Measurements from ENCODE around the gene ABCA13. TPM values are rescaled to one million over a fixed set of nuclear protein-coding genes. Genes with fewer than 3 reads are reported as not detected.
A peak's percentile ranks its signal among the peaks of the same experiment; 100 is the strongest.

Gene ABCA13
- total RNA-seq, 1 experiment from 2014 or later: 0.76 TPM

DNA sequence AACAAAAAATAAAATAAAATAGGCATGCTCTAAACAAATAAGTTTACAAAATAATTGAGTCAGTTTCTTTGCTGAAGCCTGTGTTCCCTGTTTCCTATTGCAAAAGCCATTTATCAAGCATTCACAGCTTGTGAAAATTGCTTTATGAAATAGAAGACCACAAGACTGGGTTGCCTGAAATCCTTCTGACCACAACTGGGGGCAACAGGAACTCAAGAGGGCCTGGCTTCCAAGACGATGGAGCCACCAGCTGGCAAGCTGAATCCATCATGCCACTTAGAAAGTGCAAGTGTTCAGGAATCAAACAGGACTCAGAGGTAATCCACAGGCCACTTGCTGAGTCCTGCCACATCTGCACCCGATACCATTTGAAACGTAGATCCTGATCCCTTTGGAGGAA, 752 bp upstream of the ABCA13 start:
- POLR2A ChIA-PET (ENCODE audit: unreplicated experiment): no interaction called here
- intact Hi-C loops (cut with micrococcal nuclease; ENCODE audit: unreplicated experiment): no loop called here
- BruUV-seq (replicated peaks): no TSS peak
- no peak for DNase-seq
- 0 out of 2 replicates have a peak, but pooled peaks cover 8% of the 10 kb centered on the region for H3K4me1 ChIP-seq (replicated peaks; ENCODE audit: insufficient read depth)
- CTCF ChIA-PET: no interaction called here
- H3K4me2 ChIP-seq: no peak overlapping the region
- H2AFZ ChIP-seq: no peak overlapping the region
- no peak overlapping the region for H3K4me3 ChIP-seq
- H3K36me3 ChIP-seq (ENCODE audit: low read depth): no peaks in the 10 kb centered on the region
- H3K27ac ChIP-seq: no peak overlapping the region
- no peaks in the 10 kb centered on the region for H3K27me3 ChIP-seq (ENCODE audit: insufficient read depth, low read depth)
- H3F3A ChIP-seq (ENCODE audit: insufficient read depth, low read depth): no peaks in the 10 kb centered on the region
- H3K79me2 ChIP-seq (ENCODE audit: low read depth): no peaks in the 10 kb centered on the region
- no peaks in the 10 kb centered on the region for H4K20me1 ChIP-seq (ENCODE audit: insufficient read depth)
- no peaks in the 10 kb centered on the region for H3K9me2 ChIP-seq (ENCODE audit: insufficient read depth)
- no peaks in the 10 kb centered on the region for H3K9me3 ChIP-seq (ENCODE audit: insufficient read depth, low read depth)
- TF ChIP-seq, protein P1, sequence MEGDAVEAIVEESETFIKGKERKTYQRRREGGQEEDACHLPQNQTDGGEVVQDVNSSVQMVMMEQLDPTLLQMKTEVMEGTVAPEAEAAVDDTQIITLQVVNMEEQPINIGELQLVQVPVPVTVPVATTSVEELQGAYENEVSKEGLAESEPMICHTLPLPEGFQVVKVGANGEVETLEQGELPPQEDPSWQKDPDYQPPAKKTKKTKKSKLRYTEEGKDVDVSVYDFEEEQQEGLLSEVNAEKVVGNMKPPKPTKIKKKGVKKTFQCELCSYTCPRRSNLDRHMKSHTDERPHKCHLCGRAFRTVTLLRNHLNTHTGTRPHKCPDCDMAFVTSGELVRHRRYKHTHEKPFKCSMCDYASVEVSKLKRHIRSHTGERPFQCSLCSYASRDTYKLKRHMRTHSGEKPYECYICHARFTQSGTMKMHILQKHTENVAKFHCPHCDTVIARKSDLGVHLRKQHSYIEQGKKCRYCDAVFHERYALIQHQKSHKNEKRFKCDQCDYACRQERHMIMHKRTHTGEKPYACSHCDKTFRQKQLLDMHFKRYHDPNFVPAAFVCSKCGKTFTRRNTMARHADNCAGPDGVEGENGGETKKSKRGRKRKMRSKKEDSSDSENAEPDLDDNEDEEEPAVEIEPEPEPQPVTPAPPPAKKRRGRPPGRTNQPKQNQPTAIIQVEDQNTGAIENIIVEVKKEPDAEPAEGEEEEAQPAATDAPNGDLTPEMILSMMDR (conservative IDR thresholded peaks at IDR 0.05): no peak
- TF ChIP-seq EZH2 (IDR thresholded peaks at IDR 0.05; ENCODE audit: low read depth): no peak

DNA sequence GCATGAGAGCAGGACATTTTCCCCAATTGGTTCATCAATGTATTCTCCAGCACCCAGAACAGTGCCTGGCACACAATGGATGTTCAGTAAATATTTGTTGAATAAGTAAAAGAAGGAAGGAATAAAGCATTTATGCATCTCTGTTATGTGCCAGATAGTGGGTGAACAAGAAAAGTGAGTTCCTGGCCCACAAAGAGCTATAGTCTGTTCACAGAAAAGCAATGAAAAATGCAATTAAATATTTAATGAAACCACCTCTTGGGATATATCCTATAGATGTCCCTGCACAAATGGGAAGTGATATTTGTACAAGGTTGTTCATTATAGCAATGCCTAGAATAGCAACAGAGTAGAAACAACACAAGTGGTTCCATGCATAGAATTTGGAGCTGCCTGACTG, 2.1 kb downstream of the ABCA13 start:
- CTCF ChIA-PET: no interaction called here
- no peaks in the 10 kb centered on the region for H4K20me1 ChIP-seq (ENCODE audit: insufficient read depth)
- no peaks in the 10 kb centered on the region for H3F3A ChIP-seq (ENCODE audit: insufficient read depth, low read depth)
- H3K4me1 ChIP-seq (replicated peaks; ENCODE audit: insufficient read depth): 0 out of 2 replicates have a peak, but pooled peaks cover 8% of the 10 kb centered on the region
- H3K4me2 ChIP-seq: no peak overlapping the region
- DNase-seq: no peak
- BruUV-seq (replicated peaks): no TSS peak
- no peaks in the 10 kb centered on the region for H3K9me3 ChIP-seq (ENCODE audit: insufficient read depth, low read depth)
- no peaks in the 10 kb centered on the region for H3K79me2 ChIP-seq (ENCODE audit: low read depth)
- H3K36me3 ChIP-seq (ENCODE audit: low read depth): no peaks in the 10 kb centered on the region
- TF ChIP-seq EZH2 (IDR thresholded peaks at IDR 0.05; ENCODE audit: low read depth): no peak
- TF ChIP-seq, protein P1 (conservative IDR thresholded peaks at IDR 0.05): no peak
- H3K27me3 ChIP-seq (ENCODE audit: insufficient read depth, low read depth): no peaks in the 10 kb centered on the region
- H3K9me2 ChIP-seq (ENCODE audit: insufficient read depth): no peaks in the 10 kb centered on the region
- no peak overlapping the region for H3K27ac ChIP-seq
- H2AFZ ChIP-seq: no peak overlapping the region
- intact Hi-C loops (cut with micrococcal nuclease; ENCODE audit: unreplicated experiment): no loop called here
- POLR2A ChIA-PET (ENCODE audit: unreplicated experiment): no interaction called here
- no peak overlapping the region for H3K4me3 ChIP-seq

DNA sequence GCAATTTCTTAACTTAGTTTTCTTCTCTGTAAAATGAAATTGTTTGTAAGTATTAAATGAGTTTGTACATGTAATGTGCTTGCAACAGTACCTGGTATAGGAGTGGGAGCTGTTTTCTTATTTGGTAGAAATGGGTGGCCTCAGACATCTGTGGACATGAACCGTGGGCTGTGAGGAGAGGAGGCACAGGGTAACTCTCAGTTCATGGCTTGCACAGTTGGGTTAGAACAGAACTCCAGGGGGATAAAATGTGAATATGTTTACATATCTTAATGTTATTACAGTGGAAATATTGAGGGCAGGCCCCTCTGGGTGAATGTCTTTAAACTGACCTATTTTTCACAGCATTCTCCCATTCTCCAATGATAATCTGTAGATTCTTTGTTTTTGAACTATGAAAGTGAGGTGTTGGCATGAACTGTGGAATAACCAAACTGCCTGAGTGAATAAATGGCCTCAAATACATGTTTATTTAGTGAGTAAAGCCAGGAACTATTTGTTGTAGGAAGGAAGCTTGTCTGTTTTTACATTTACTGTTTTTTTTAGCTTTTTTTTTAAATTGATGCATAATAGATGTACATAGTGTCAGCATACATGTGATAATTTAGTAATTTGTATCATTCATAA, 2.6 kb downstream of the ABCA13 start:
- no TSS peak for BruUV-seq (replicated peaks)
- POLR2A ChIA-PET (ENCODE audit: unreplicated experiment): no interaction called here

More for the DNA sequence above, 2.6 kb downstream of the ABCA13 start:
- Histone ChIP-seq H2AFZ (no peak overlapping the region), H3K4me2 (no peak overlapping the region), H3K27me3 (ENCODE audit: insufficient read depth, low read depth) (no peaks in the 10 kb centered on the region), H3K36me3 (ENCODE audit: low read depth) (no peaks in the 10 kb centered on the region), H3K79me2 (ENCODE audit: low read depth) (no peaks in the 10 kb centered on the region), H4K20me1 (ENCODE audit: insufficient read depth) (no peaks in the 10 kb centered on the region), H3K27ac (no peak overlapping the region), H3K4me1 (replicated peaks; ENCODE audit: insufficient read depth) (0 out of 2 replicates have a peak, but pooled peaks cover 8% of the 10 kb centered on the region), H3F3A (ENCODE audit: insufficient read depth, low read depth) (no peaks in the 10 kb centered on the region), H3K4me3 (no peak overlapping the region), H3K9me2 (ENCODE audit: insufficient read depth) (no peaks in the 10 kb centered on the region), H3K9me3 (ENCODE audit: insufficient read depth, low read depth) (no peaks in the 10 kb centered on the region)
- TF ChIP-seq, protein P1 (conservative IDR thresholded peaks at IDR 0.05): no peak
- no peak for TF ChIP-seq EZH2 (IDR thresholded peaks at IDR 0.05; ENCODE audit: low read depth)
- intact Hi-C loops (cut with micrococcal nuclease; ENCODE audit: unreplicated experiment): no loop called here
- DNase-seq: peak in 1 of 2 experiments; percentile 50
- CTCF ChIA-PET: no interaction called here

All from PC-9 (cell line).